B cell (primary cell): ENCODE measurements around the gene DOCK1. TPM values are rescaled to one million over a fixed set of nuclear protein-coding genes. Genes with fewer than 3 reads are reported as not detected.

ENCODE experiments used
- ATAC-seq: fragments of 200-7000 bp; cut with Tn5 transposase; one replicate; pipeline ENCODE4 v1.10.0; 2021; ENCODE audit warnings: low read depth, mild to moderate bottlenecking, moderate number of reproducible peaks, moderate library complexity
- CTCF ChIA-PET: fragments of 350-600 bp; sonication (Branson Sonifier 250); formaldehyde crosslinking; loops from one replicate; lab custom pipeline; 2021; ENCODE audit warnings: antibody characterized with exemption, inconsistent platforms; lab: Charles Lee
- POLR2A ChIA-PET: fragments of 350-600 bp; sonication (Branson Sonifier 250); formaldehyde crosslinking; loops from one replicate; lab custom pipeline; 2021; ENCODE audit warnings: antibody characterized with exemption; lab: Charles Lee
- DNase-seq: peaks from one replicate; pipeline ENCODE4 v3.0.0; 2013
- H2AFZ ChIP-seq: 2 replicates; pipeline ENCODE4 v1.6.1; 2012; ENCODE audit warnings: mild to moderate bottlenecking, low read depth, low read length; ENCODE audit not compliant: insufficient read depth, poor library complexity, severe bottlenecking
- H3K27ac ChIP-seq, 2 donors: 1 replicate in 1 of 2; 2 replicates in 1 of 2; pipeline ENCODE4 v1.5.1; 2012 to 2013; ENCODE audit warnings: low read length in 2 of 2, mild to moderate bottlenecking in 2 of 2, moderate library complexity in 1 of 2
- H3K27me3 ChIP-seq, 4 experiments: fragments of 200-600 bp in 1 of 4; sonication (generic) in 1 of 4; replicated peaks in 1 of 4; 1 replicate in 2 of 4; 2 replicates in 2 of 4; pipeline versions ENCODE4 v1.6.1 to v1.7.0; 2013 to 2016; ENCODE audit warnings: low read length in 3 of 4, mild to moderate bottlenecking in 2 of 4, mixed read lengths in 1 of 4, moderate library complexity in 1 of 4; ENCODE audit not compliant: insufficient read depth in 4 of 4, control insufficient read depth in 3 of 4; ENCODE audit errors: control extremely low read depth in 1 of 4
- H3K36me3 ChIP-seq, 2 experiments: replicated peaks in 1 of 2; 1 replicate in 1 of 2; 2 replicates in 1 of 2; pipeline versions ENCODE4 v1.6.1 to v1.7.1; 2013; ENCODE audit warnings: low read length in 1 of 2; ENCODE audit not compliant: insufficient read depth in 2 of 2, control insufficient read depth in 1 of 2; ENCODE audit errors: control extremely low read depth in 1 of 2, extremely low read depth in 1 of 2
- H3K4me1 ChIP-seq, 2 donors: fragments of 200-600 bp in 1 of 2; sonication (generic) in 1 of 2; 1 replicate in 1 of 2; 2 replicates in 1 of 2; pipeline versions ENCODE4 v1.5.1 to v1.6.1; 2013 to 2017; ENCODE audit warnings: low read length in 2 of 2; ENCODE audit not compliant: control insufficient read depth in 2 of 2, insufficient read depth in 2 of 2
- H3K4me2 ChIP-seq: replicated peaks from 2 replicates; pipeline ENCODE3; 2012; ENCODE audit warnings: mild to moderate bottlenecking, low read depth, low read length; ENCODE audit not compliant: poor library complexity, severe bottlenecking
- H3K4me3 ChIP-seq, 5 experiments: fragments of 200-600 bp in 1 of 5; sonication (generic) in 1 of 5; 1 replicate in 3 of 5; 2 replicates in 2 of 5; pipeline versions ENCODE4 v1.5.1 to v1.7.0; 2011 to 2016; ENCODE audit warnings: low read length in 4 of 5, mild to moderate bottlenecking in 4 of 5, low read depth in 2 of 5, control low read depth in 1 of 5, moderate library complexity in 1 of 5; ENCODE audit not compliant: insufficient read depth in 1 of 5; ENCODE audit errors: control extremely low read depth in 1 of 5, extremely low read depth in 1 of 5
- H3K79me2 ChIP-seq: fragments of 200-600 bp; sonication (generic); one replicate; pipeline ENCODE4 v1.6.0; 2016; ENCODE audit warnings: low read length; ENCODE audit not compliant: control insufficient read depth, insufficient read depth
- H3K9ac ChIP-seq: fragments of 200-600 bp; sonication (generic); 2 replicates; pipeline ENCODE4 v1.6.1; 2017; ENCODE audit warnings: mild to moderate bottlenecking, low read length, moderate library complexity
- H3K9me3 ChIP-seq, 3 donors: one replicate each; pipeline versions ENCODE4 v1.6.1 to v1.7.1; 2013; ENCODE audit warnings: low read length in 2 of 3; ENCODE audit not compliant: control insufficient read depth in 2 of 3, insufficient read depth in 1 of 3; ENCODE audit errors: control extremely low read depth in 1 of 3
- H4K20me1 ChIP-seq: 2 replicates; pipeline ENCODE4 v1.6.0; 2012; ENCODE audit warnings: mild to moderate bottlenecking, low read length; ENCODE audit not compliant: insufficient read depth, control insufficient read depth, poor library complexity, severe bottlenecking
- H3K27ac Mint-ChIP-seq: one replicate; pipeline ENCODE4 v1.8.0; 2021; ENCODE audit warnings: mixed read lengths
- H3K27me3 Mint-ChIP-seq: one replicate; pipeline ENCODE4 v1.8.0; 2021; ENCODE audit warnings: mixed read lengths
- H3K4me1 Mint-ChIP-seq: one replicate; pipeline ENCODE4 v1.8.0; 2021; ENCODE audit warnings: mixed read lengths
- H3K4me3 Mint-ChIP-seq: one replicate; pipeline ENCODE4 v1.8.0; 2021; ENCODE audit warnings: mixed read lengths
- H3K9me3 Mint-ChIP-seq: one replicate; pipeline ENCODE4 v1.8.0; 2022; ENCODE audit warnings: mixed read lengths; ENCODE audit not compliant: insufficient read depth
- CTCF ChIP-seq: fragments of 200-600 bp; IDR thresholded peaks from one replicate; pipeline ENCODE4 v1.8.0; 2022; ENCODE audit warnings: antibody characterized with exemption, mild to moderate bottlenecking
- EZH2 ChIP-seq: IDR thresholded peaks from 2 replicates; pipeline ENCODE4 v1.6.1; 2012; ENCODE audit warnings: borderline replicate concordance, low read depth, mild to moderate bottlenecking, moderate library complexity, low read length; ENCODE audit not compliant: insufficient read depth, poor library complexity, severe bottlenecking
- WGBS: methylation state at CpG from one replicate; pipeline ENCODE4 v1.1.5; 2013; ENCODE audit warnings: missing lambda C conversion rate; ENCODE audit not compliant: insufficient coverage; 5-methylcytosine and 5-hydroxymethylcytosine counted together
- intact Hi-C: fragments of 100-400 bp; cut with micrococcal nuclease; formaldehyde crosslinking; loops from one replicate; pipeline ENCODE4 v1.10.0; 2022
- polyA plus RNA-seq: library from polyadenylated mRNA; depleted of rRNA; stranded (reverse); fragments of >200 nt; gene quantifications from 2 replicates; pipeline ENCODE4 v1.2.3, GENCODE V29; 2012
- total RNA-seq, 2 donors: library from RNA; stranded (reverse); fragments of 120-200 nt in 1 of 2; gene quantifications; 1 replicate in 1 of 2; 2 replicates in 1 of 2; pipeline versions ENCODE4 v1.2.3 to v1.2.4, GENCODE V29; 2013 to 2022

The DOCK1 gene
- total and polyA plus RNA-seq, 2 donors (not counting 1 experiment from before 2014, with no cell fraction given) = not detected

GRCh38 chr10:126921162-126921561 lies 15.9 kb downstream of the DOCK1 start:
- no peaks in the 10 kb centered on the region for H3K4me1 Mint-ChIP-seq
- no peak for DNase-seq
- no peaks in the 10 kb centered on the region for H3K9me3 Mint-ChIP-seq
- Histone ChIP-seq H3K79me2 (no peaks in the 10 kb centered on the region), H3K4me3 (no peak overlapping the region), H3K27ac (no peak overlapping the region), H3K4me1 (no peaks in the 10 kb centered on the region), H3K9me3 (peaks cover 0 to 24% (median 0%) of the 10 kb centered on the region in 3 donors), H3K36me3 (no peaks in the 10 kb centered on the region), H3K27me3 (no peaks in the 10 kb centered on the region), H4K20me1 (no peaks in the 10 kb centered on the region), H3K4me2 (no peak overlapping the region), H2AFZ (no peak overlapping the region), H3K9ac (no peak overlapping the region)
- no peak overlapping the region for H3K27ac Mint-ChIP-seq
- no peak overlapping the region for H3K4me3 Mint-ChIP-seq
- WGBS = 100% methylated on average over 2 of the region's 4 CpGs
- H3K27me3 Mint-ChIP-seq = no peaks in the 10 kb centered on the region
- intact Hi-C loops = no loop called here
- ChIA-PET POLR2A (no interaction called here), CTCF (no interaction called here)
- ATAC-seq = no peak
- TF ChIP-seq EZH2 (no peak), CTCF (no peak)

GRCh38 chr10:126921974-126922525 lies 16.8 kb downstream of the DOCK1 start:
- no peaks in the 10 kb centered on the region for H3K4me1 ChIP-seq
- 100% methylated on average over 2 of the region's 4 CpGs for WGBS
- no peak overlapping the region for H3K27ac Mint-ChIP-seq

More at GRCh38 chr10:126921974-126922525, 16.8 kb downstream of the DOCK1 start:
- H3K27ac ChIP-seq = no peak overlapping the region
- intact Hi-C loops = no loop called here
- DNase-seq (no peak), ATAC-seq (no peak)
- H3K4me3 ChIP-seq = no peak overlapping the region
- Mint-ChIP-seq H3K27me3 (no peaks in the 10 kb centered on the region), H3K4me1 (no peaks in the 10 kb centered on the region), H3K4me3 (no peak overlapping the region), H3K9me3 (no peaks in the 10 kb centered on the region)
- ChIA-PET POLR2A (no interaction called here), CTCF (no interaction called here)
- TF ChIP-seq EZH2 (no peak), CTCF (no peak)
- no peaks in the 10 kb centered on the region for H3K27me3 ChIP-seq
- no peaks in the 10 kb centered on the region for H3K79me2 ChIP-seq
- H3K9me3 ChIP-seq = peaks cover 0 to 20% (median 0%) of the 10 kb centered on the region in 3 donors
- no peak overlapping the region for H3K9ac ChIP-seq
- H3K4me2 ChIP-seq = no peak overlapping the region
- H4K20me1 ChIP-seq = no peaks in the 10 kb centered on the region
- no peaks in the 10 kb centered on the region for H3K36me3 ChIP-seq
- H2AFZ ChIP-seq = no peak overlapping the region
